Measurements from ENCODE around the gene TVP23A. TPM values are rescaled to one million over a fixed set of nuclear protein-coding genes. Genes with fewer than 3 reads are reported as not detected.
"Not testable (repeated sequence)": the region's sequence is repeated elsewhere in the genome, so short reads cannot be mapped to it uniquely, and the experiment has no call there.

TVP23A gene
- total RNA-seq, 1 donor = not detected

DNA sequence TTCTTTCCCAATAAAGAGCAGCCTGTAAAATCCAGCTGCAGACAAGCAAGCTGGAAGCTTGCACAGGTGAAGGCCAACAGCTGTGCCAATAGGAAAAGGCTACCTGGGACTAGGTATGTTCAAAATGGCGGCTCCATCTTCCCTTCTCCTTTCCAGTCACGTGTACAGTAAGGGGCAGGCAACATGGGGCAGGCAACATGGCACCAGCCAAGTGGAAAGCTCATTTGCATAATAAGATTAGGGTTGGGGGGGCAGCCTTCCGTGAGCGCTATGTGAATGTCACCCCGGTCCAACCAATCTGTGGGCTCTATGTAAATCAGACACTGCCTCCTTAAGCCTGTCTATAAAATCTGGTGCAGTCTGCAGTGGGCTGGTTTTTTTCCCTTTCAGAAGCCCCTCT is 31.3 kb downstream of the TVP23A start:
- no peak for DNase-seq (ENCODE audit: insufficient read length, low spot score, missing footprints)
- Histone ChIP-seq H3K4me2 (ENCODE audit: insufficient read depth, low read length) (no peak overlapping the region), H3K27me3 (ENCODE audit: insufficient read depth, low read length) (peaks cover 5% of the 10 kb centered on the region), H3K36me3 (ENCODE audit: insufficient read depth, low read length) (no peaks in the 10 kb centered on the region), H3K4me3 (ENCODE audit: insufficient read depth, low read length) (no peak overlapping the region), H3K9me3 (ENCODE audit: low read depth, low read length) (no peaks in the 10 kb centered on the region), H2AFZ (ENCODE audit: low read length) (no peak overlapping the region), H3K79me2 (ENCODE audit: insufficient read depth, low read length) (no peaks in the 10 kb centered on the region), H3K27ac (ENCODE audit: low read depth, low read length) (no peak overlapping the region), H3K4me1 (ENCODE audit: insufficient read depth, low read length) (no peaks in the 10 kb centered on the region), H4K20me1 (ENCODE audit: insufficient read depth, low read length) (no peaks in the 10 kb centered on the region)
- TF ChIP-seq, protein P1, sequence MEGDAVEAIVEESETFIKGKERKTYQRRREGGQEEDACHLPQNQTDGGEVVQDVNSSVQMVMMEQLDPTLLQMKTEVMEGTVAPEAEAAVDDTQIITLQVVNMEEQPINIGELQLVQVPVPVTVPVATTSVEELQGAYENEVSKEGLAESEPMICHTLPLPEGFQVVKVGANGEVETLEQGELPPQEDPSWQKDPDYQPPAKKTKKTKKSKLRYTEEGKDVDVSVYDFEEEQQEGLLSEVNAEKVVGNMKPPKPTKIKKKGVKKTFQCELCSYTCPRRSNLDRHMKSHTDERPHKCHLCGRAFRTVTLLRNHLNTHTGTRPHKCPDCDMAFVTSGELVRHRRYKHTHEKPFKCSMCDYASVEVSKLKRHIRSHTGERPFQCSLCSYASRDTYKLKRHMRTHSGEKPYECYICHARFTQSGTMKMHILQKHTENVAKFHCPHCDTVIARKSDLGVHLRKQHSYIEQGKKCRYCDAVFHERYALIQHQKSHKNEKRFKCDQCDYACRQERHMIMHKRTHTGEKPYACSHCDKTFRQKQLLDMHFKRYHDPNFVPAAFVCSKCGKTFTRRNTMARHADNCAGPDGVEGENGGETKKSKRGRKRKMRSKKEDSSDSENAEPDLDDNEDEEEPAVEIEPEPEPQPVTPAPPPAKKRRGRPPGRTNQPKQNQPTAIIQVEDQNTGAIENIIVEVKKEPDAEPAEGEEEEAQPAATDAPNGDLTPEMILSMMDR (IDR thresholded peaks at IDR 0.05; ENCODE audit: extremely low read depth, low read depth, low read length) = no peak

DNA sequence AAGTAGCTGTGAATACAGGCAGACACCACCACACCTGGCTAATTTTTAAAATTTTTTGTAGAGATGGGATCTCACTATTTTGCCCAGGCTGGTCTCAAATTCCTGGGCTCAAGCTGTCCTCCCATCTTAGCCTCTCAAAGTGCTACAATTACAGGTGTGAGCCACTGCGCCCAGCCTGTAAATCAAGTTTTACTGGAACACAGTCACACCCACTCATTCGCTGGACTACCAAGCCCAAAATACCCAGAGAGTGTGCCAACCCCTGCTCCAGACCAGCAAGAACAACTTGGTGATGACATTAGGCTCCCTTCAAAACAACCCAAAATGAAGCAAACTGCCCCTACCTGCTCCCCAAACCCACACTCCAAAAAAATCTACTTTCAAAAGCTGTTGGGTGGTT is 36.0 kb downstream of the TVP23A start:
- H3K27ac ChIP-seq (ENCODE audit: low read depth, low read length) = no peak overlapping the region
- no peaks in the 10 kb centered on the region for H3K79me2 ChIP-seq (ENCODE audit: insufficient read depth, low read length)
- H2AFZ ChIP-seq (ENCODE audit: low read length) = no peak overlapping the region
- no peak overlapping the region for H3K4me3 ChIP-seq (ENCODE audit: insufficient read depth, low read length)
- H3K36me3 ChIP-seq (ENCODE audit: insufficient read depth, low read length) = no peaks in the 10 kb centered on the region
- no peaks in the 10 kb centered on the region for H3K4me1 ChIP-seq (ENCODE audit: insufficient read depth, low read length)
- H4K20me1 ChIP-seq (ENCODE audit: insufficient read depth, low read length) = no peaks in the 10 kb centered on the region
- TF ChIP-seq, protein P1 (IDR thresholded peaks at IDR 0.05; ENCODE audit: extremely low read depth, low read depth, low read length) = no peak
- H3K9me3 ChIP-seq (ENCODE audit: low read depth, low read length) = no peaks in the 10 kb centered on the region
- H3K27me3 ChIP-seq (ENCODE audit: insufficient read depth, low read length) = peaks cover 3% of the 10 kb centered on the region
- no peak for DNase-seq (ENCODE audit: insufficient read length, low spot score, missing footprints)
- no peak overlapping the region for H3K4me2 ChIP-seq (ENCODE audit: insufficient read depth, low read length)

DNA sequence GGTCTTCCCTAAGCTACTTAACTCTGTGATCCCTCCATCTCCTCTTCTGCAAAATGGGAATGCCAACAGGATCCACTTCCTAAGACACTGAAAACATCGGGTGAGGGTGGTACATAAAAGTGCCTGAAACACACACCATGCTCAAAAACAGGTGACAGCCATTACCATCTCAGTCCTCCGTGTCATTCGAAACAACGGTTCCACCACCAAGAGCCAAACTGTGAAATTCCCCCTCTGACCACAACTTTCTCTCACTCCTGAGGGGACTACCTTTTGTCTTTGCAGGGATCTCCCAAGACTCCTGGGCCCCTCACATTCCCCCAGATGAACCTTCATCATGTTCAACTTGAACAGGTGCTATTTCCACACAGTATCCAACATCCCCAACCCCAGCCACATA is 38.0 kb downstream of the TVP23A start:
- no peak overlapping the region for H3K27ac ChIP-seq (ENCODE audit: low read depth, low read length)
- H3K4me2 ChIP-seq (ENCODE audit: insufficient read depth, low read length) = no peak overlapping the region
- peaks cover 3% of the 10 kb centered on the region for H3K27me3 ChIP-seq (ENCODE audit: insufficient read depth, low read length)
- TF ChIP-seq, protein P1 (IDR thresholded peaks at IDR 0.05; ENCODE audit: extremely low read depth, low read depth, low read length) = no peak
- H4K20me1 ChIP-seq (ENCODE audit: insufficient read depth, low read length) = no peaks in the 10 kb centered on the region
- no peaks in the 10 kb centered on the region for H3K36me3 ChIP-seq (ENCODE audit: insufficient read depth, low read length)
- no peaks in the 10 kb centered on the region for H3K9me3 ChIP-seq (ENCODE audit: low read depth, low read length)
- no peak overlapping the region for H3K4me3 ChIP-seq (ENCODE audit: insufficient read depth, low read length)
- no peaks in the 10 kb centered on the region for H3K79me2 ChIP-seq (ENCODE audit: insufficient read depth, low read length)
- no peak overlapping the region for H2AFZ ChIP-seq (ENCODE audit: low read length)
- DNase-seq (ENCODE audit: insufficient read length, low spot score, missing footprints) = no peak
- no peaks in the 10 kb centered on the region for H3K4me1 ChIP-seq (ENCODE audit: insufficient read depth, low read length)

DNA sequence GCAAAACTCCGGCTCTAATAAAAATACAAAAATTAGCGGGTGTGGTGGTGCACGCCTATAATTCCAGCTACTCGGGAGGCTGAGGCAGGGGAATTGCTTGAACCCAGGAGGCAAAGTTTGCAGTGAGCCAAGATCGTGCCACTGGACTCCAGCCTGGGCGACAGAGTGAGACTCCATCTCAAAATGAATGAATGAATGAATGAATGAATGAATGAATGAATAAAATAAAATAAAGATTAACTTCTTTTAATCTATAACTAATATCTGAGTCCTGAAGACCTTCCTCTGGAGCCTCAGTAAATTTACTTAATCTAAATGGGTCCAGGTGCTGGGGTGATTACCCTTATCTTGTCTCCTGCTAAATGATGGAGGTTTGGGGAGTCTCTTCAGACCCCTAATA is 38.7 kb downstream of the TVP23A start:
- H3K27me3 ChIP-seq (ENCODE audit: insufficient read depth, low read length); DNase-seq (ENCODE audit: insufficient read length, low spot score, missing footprints); H4K20me1 ChIP-seq (ENCODE audit: insufficient read depth, low read length); H3K27ac ChIP-seq (ENCODE audit: low read depth, low read length); H3K4me2 ChIP-seq (ENCODE audit: insufficient read depth, low read length); H3K4me1 ChIP-seq (ENCODE audit: insufficient read depth, low read length); H2AFZ ChIP-seq (ENCODE audit: low read length); H3K36me3 ChIP-seq (ENCODE audit: insufficient read depth, low read length); H3K9me3 ChIP-seq (ENCODE audit: low read depth, low read length); H3K4me3 ChIP-seq (ENCODE audit: insufficient read depth, low read length); H3K79me2 ChIP-seq (ENCODE audit: insufficient read depth, low read length): not testable (repeated sequence)

Measured in osteoblast (primary cell).